Glomerular endothelial cell (primary cell): ENCODE measurements around the gene DUSP2. TPM values are rescaled to one million over a fixed set of nuclear protein-coding genes. Genes with fewer than 3 reads are reported as not detected.

ENCODE experiments used
- DNase-seq: peaks from one replicate; pipeline ENCODE4 v3.0.0-alpha.2; 2011; ENCODE audit warnings: low read depth, low spot score; ENCODE audit errors: extremely low read depth
- total RNA-seq: library from RNA; depleted of rRNA; stranded (reverse); fragments of >200 nt; gene quantifications from 2 replicates; pipeline ENCODE4 v1.2.3, GENCODE V29; 2015

Gene DUSP2
- total RNA-seq, 1 donor from 2014 or later: 0.18 TPM

- DNase-seq: no peak
Measured at GRCh38 chr2:96105152-96105915, 39.9 kb downstream of the DUSP2 start.

GRCh38 chr2:96104487-96104861 lies 40.8 kb downstream of the DUSP2 start:
- no peak for DNase-seq

GRCh38 chr2:96103761-96104486 lies 41.3 kb downstream of the DUSP2 start:
- no peak for DNase-seq

- no peak for DNase-seq
Measured at GRCh38 chr2:96103187-96103601, 42.0 kb downstream of the DUSP2 start.

GRCh38 chr2:96102596-96103186 lies 42.5 kb downstream of the DUSP2 start:
- no peak for DNase-seq

- no peak for DNase-seq
Measured at GRCh38 chr2:96100893-96101304, 44.3 kb downstream of the DUSP2 start.

- DNase-seq: no peak
Measured at GRCh38 chr2:96099861-96100798, 45.1 kb downstream of the DUSP2 start.

- no peak for DNase-seq
Measured at GRCh38 chr2:96098900-96099590, 46.2 kb downstream of the DUSP2 start.

- no peak for DNase-seq
Measured at GRCh38 chr2:96097951-96098823, 47.1 kb downstream of the DUSP2 start.

- no peak for DNase-seq
Measured at GRCh38 chr2:96097441-96097840, 47.8 kb downstream of the DUSP2 start.

- no peak for DNase-seq
Measured at GRCh38 chr2:96095116-96095636, 50.1 kb downstream of the DUSP2 start.

- no peak for DNase-seq
Measured at GRCh38 chr2:96093528-96093927, 51.7 kb downstream of the DUSP2 start.

Other genes with a start within 250 kb of the DUSP2 start
- 15.8 and 38.4 TPM in 2 replicates for gene ANKRD36C, start 153.6 kb downstream of the DUSP2 start, total RNA-seq
- 4.2 and 5.7 TPM in 2 replicates for gene GPAT2, start 110.5 kb downstream of the DUSP2 start, total RNA-seq
- not detected in 2 replicates for gene ADRA2B, start 28.9 kb downstream of the DUSP2 start, total RNA-seq
- gene ASTL, start 6.9 kb downstream of the DUSP2 start, total RNA-seq: not detected in 2 replicates
- gene STARD7, start 63.4 kb upstream of the DUSP2 start, total RNA-seq: 85.8 and 86.1 TPM in 2 replicates
- 45.0 and 51.3 TPM in 2 replicates for gene TMEM127, start 120.6 kb upstream of the DUSP2 start, total RNA-seq
- gene CIAO1, start 120.8 kb upstream of the DUSP2 start, total RNA-seq: 90.9 and 110 TPM in 2 replicates
- gene SNRNP200, start 160.1 kb upstream of the DUSP2 start, total RNA-seq: 81.1 and 102 TPM in 2 replicates
- gene ITPRIPL1, start 179.9 kb upstream of the DUSP2 start, total RNA-seq: 2.0 and 3.0 TPM in 2 replicates
- gene NCAPH, start 190.3 kb upstream of the DUSP2 start, total RNA-seq: 4.6 and 10.2 TPM in 2 replicates